GM12892 (cell line): ENCODE data around the gene NELFE.

Source experiments
- POLR2A ChIP-seq: IDR thresholded peaks from 2 replicates; pipeline ENCODE4 v1.6.1; 2011; ENCODE audit warnings: low read depth, low read length, control low read depth
- POLR2AphosphoS5 ChIP-seq: IDR thresholded peaks from 2 replicates; pipeline ENCODE4 v1.6.1; 2011; ENCODE audit warnings: low read depth, low read length, control low read depth

- no peak for TF ChIP-seq POLR2A
- TF ChIP-seq POLR2AphosphoS5 = no peak
These were observed 14.1 kb upstream of the NELFE start for GRCh38 chr6:31972709-31973350.
